ENCODE measurements around the gene KCNK6.

KCNK6 gene

DNA sequence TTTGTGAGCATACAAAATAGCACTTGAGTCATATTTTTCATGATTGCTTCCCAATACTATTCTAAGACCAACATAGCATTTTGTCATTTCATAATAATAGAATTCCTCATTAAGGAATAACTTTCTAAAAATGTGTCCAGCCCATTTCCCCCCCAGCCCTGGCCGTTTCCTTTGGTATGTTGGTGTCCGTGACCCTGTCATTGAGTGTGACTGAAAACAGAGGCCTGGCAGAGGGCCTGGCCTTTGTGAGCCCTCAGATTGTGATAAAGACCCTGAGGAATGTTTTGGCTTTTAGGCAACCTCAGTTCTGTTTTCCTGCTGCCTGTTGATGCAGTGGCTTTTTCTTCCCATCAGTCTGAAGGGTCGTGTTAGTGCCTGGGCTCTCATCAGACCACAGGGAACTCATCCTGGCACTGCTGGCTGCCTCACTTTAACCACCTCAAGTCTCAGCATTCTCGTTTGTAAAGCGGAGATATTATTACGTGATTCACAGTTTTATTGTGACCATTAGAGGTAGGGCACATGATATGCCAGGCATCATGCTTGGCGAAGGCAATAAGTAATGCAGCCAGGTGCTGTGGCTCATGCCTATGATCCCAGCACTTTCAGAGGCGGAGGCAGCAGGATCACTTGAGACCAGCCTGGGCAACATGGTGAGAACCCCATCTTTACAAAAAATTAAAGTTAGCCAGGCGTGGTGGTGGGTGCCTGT lies 41.5 kb upstream of the KCNK6 start:
- TF ChIP-seq, protein P1, sequence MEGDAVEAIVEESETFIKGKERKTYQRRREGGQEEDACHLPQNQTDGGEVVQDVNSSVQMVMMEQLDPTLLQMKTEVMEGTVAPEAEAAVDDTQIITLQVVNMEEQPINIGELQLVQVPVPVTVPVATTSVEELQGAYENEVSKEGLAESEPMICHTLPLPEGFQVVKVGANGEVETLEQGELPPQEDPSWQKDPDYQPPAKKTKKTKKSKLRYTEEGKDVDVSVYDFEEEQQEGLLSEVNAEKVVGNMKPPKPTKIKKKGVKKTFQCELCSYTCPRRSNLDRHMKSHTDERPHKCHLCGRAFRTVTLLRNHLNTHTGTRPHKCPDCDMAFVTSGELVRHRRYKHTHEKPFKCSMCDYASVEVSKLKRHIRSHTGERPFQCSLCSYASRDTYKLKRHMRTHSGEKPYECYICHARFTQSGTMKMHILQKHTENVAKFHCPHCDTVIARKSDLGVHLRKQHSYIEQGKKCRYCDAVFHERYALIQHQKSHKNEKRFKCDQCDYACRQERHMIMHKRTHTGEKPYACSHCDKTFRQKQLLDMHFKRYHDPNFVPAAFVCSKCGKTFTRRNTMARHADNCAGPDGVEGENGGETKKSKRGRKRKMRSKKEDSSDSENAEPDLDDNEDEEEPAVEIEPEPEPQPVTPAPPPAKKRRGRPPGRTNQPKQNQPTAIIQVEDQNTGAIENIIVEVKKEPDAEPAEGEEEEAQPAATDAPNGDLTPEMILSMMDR (IDR thresholded peaks at IDR 0.05; ENCODE audit: insufficient read depth, missing control alignments), result no peak
- FAIRE-seq (no peak), DNase-seq (ENCODE audit: insufficient read length, low spot score) (no peak)

- no peak for FAIRE-seq
- TF ChIP-seq, protein P1 (IDR thresholded peaks at IDR 0.05; ENCODE audit: insufficient read depth, missing control alignments), result no peak
- DNase-seq (ENCODE audit: insufficient read length, low spot score), result no peak
Measured at GRCh38 chr19:38278751-38279150, 40.9 kb upstream of the KCNK6 start.

DNA sequence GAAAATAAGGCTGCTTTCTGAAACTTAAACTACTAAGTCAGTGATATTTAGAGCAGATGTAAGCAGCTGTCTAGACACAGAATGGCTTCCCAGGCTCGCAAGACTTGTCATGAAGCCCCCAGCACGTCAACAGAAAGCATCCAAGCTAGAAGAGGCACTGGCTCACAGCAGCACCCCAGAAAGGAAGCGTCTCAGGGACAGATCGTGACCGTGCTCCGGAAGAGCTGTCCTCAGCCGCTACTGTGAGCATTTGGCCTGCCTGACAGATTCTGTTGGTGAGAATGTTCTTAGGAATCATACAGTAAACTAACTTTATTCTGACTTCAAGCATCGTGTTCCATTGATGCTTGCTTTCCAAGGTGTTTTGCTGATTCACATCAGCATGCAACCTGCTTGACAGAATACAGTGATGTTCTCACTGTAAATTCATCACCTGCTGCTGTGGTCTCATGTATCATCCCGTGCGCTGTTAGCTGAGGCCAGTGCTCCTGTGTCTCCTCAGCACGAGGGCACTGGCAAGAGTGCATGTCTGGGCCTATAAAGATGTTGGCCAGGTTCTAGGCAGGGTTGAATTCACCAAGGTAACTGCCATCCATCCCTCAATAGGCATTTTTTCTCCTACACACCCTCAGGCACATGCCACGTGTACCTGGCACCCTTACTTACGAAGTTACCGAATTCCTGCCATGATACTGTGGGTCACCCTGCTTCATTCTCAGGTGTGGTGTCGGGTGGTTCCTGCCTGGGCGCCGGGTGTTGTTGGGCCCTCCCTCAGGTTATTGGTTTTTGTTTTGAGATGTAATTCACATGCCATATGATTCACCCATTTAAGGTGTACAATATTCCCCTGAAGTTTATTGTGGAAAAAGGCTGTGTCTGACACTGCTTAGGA lies 39.4 kb upstream of the KCNK6 start:
- TF ChIP-seq, protein P1 (IDR thresholded peaks at IDR 0.05; ENCODE audit: insufficient read depth, missing control alignments), result no peak
- FAIRE-seq, result no peak
- DNase-seq (ENCODE audit: insufficient read length, low spot score), result no peak

DNA sequence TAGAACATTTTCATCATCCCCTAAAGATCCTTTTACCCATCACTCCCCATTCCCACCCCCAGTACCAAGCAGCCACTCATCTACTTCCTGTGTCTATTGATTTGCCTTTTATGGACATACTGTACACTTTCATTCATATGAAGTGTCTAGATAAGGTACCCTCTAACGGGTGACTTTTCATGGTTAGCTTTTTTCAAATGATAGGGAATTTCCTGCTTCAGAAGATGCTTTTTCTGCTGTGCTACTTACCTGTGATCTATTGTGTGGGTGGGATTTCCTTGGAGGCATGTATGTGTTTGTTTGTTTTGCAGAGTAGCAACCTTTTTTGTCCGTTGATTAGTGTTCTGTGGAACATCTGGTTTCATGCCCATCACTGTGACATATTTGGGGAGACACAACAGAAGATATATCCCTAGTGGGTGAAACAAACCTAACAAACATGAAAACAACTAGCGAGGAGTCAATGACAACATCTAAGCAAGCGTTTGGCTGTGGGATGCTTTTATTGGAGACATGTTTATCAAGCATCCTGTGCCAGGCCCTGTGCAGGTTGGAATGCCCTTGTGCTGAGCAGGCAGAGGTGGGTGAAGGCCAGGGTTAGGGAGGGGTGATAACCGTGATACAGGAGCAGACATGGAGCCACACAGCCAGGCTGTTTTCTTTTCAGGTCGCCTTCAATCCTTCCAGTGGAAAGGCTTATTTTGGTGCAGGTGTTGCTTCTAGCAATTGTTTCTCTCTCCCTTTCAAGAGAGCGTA lies 37.7 kb upstream of the KCNK6 start:
- FAIRE-seq (no peak), DNase-seq (ENCODE audit: insufficient read length, low spot score) (no peak)
- TF ChIP-seq, protein P1 (IDR thresholded peaks at IDR 0.05; ENCODE audit: insufficient read depth, missing control alignments), result no peak

- FAIRE-seq (no peak), DNase-seq (ENCODE audit: insufficient read length, low spot score) (no peak)
- TF ChIP-seq, protein P1 (IDR thresholded peaks at IDR 0.05; ENCODE audit: insufficient read depth, missing control alignments), result no peak
Measured at GRCh38 chr19:38283271-38283670, 36.4 kb upstream of the KCNK6 start.

- FAIRE-seq (no peak), DNase-seq (ENCODE audit: insufficient read length, low spot score) (no peak)
- TF ChIP-seq, protein P1 (IDR thresholded peaks at IDR 0.05; ENCODE audit: insufficient read depth, missing control alignments), result no peak
Measured at GRCh38 chr19:38284422-38284821, 35.2 kb upstream of the KCNK6 start.
